ENCODE data around the gene KCNJ10.

KCNJ10 gene

GRCh38 chr1:160089883-160090282 is 19.9 kb upstream of the KCNJ10 start:
- TF ChIP-seq, protein P1, sequence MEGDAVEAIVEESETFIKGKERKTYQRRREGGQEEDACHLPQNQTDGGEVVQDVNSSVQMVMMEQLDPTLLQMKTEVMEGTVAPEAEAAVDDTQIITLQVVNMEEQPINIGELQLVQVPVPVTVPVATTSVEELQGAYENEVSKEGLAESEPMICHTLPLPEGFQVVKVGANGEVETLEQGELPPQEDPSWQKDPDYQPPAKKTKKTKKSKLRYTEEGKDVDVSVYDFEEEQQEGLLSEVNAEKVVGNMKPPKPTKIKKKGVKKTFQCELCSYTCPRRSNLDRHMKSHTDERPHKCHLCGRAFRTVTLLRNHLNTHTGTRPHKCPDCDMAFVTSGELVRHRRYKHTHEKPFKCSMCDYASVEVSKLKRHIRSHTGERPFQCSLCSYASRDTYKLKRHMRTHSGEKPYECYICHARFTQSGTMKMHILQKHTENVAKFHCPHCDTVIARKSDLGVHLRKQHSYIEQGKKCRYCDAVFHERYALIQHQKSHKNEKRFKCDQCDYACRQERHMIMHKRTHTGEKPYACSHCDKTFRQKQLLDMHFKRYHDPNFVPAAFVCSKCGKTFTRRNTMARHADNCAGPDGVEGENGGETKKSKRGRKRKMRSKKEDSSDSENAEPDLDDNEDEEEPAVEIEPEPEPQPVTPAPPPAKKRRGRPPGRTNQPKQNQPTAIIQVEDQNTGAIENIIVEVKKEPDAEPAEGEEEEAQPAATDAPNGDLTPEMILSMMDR (IDR thresholded peaks at IDR 0.05; ENCODE audit: low read depth, low read length, poor library complexity, severe bottlenecking), result no peak
- no peak for TF ChIP-seq EZH2phosphoT487 (IDR thresholded peaks at IDR 0.05; ENCODE audit: borderline replicate concordance, low read length)
- Histone ChIP-seq H3K4me1 (ENCODE audit: control insufficient read depth, low read length) (no peaks in the 10 kb centered on the region), H3K9me2 (replicated peaks; ENCODE audit: control insufficient read depth, low read length) (no peaks in the 10 kb centered on the region), H3F3A (ENCODE audit: control insufficient read depth, insufficient read depth) (0 out of 2 replicates have a peak, but pooled peaks cover 2% of the 10 kb centered on the region), H3K9me3 (ENCODE audit: control insufficient read depth, insufficient read depth, low read length) (no peaks in the 10 kb centered on the region), H4K20me1 (ENCODE audit: control insufficient read depth, insufficient read depth, low read depth, low read length) (no peaks in the 10 kb centered on the region), H3K27me3 (ENCODE audit: control insufficient read depth, low read length) (no peaks in the 10 kb centered on the region), H3K36me3 (ENCODE audit: control insufficient read depth, low read length) (peaks cover 30% of the 10 kb centered on the region; the same call in 1 of the 2 replicates), H3K27ac (ENCODE audit: low read depth, low read length) (no peak overlapping the region), H3K4me3 (ENCODE audit: low read length) (no peak overlapping the region), H3K4me2 (ENCODE audit: low read length) (no peak overlapping the region), H3K79me2 (ENCODE audit: control insufficient read depth, low read length) (no peaks in the 10 kb centered on the region)

DNA sequence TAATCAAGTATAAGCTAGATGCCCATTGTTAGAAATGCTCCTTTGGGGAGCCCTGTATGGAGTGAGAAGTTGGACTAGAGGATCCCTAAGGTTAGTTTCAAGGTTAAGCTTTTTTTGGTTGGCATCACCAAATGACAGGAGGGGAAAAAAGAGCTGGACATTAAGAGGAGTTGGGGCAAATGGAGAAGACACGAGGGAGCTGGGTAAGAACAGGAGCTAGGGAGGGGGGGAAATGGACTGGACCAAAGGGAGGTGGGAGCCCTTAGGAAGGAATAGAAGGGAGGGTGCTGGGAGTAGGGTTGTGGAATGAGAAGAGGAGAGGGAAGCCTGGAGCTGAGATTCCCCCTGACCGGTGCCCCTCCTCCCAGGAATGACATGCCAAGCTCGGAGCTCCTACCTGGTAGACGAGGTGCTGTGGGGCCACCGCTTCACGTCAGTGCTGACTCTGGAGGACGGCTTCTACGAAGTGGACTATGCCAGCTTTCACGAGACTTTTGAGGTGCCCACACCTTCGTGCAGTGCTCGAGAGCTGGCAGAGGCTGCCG is 17.2 kb upstream of the KCNJ10 start:
- H3K27me3 ChIP-seq (ENCODE audit: control insufficient read depth, low read length), result no peaks in the 10 kb centered on the region

GRCh38 chr1:160086456-160086892 is 16.5 kb upstream of the KCNJ10 start:
- Histone ChIP-seq H4K20me1 (ENCODE audit: control insufficient read depth, insufficient read depth, low read depth, low read length) (no peaks in the 10 kb centered on the region), H3K4me3 (ENCODE audit: low read length) (no peak overlapping the region), H3K79me2 (ENCODE audit: control insufficient read depth, low read length) (no peaks in the 10 kb centered on the region), H3K9me3 (ENCODE audit: control insufficient read depth, insufficient read depth, low read length) (no peaks in the 10 kb centered on the region), H3K27ac (ENCODE audit: low read depth, low read length) (no peak overlapping the region), H3K4me1 (ENCODE audit: control insufficient read depth, low read length) (no peaks in the 10 kb centered on the region), H3K36me3 (ENCODE audit: control insufficient read depth, low read length) (peaks cover 2% of the 10 kb centered on the region; the same call in 1 of the 2 replicates), H3K9me2 (replicated peaks; ENCODE audit: control insufficient read depth, low read length) (no peaks in the 10 kb centered on the region), H3F3A (ENCODE audit: control insufficient read depth, insufficient read depth) (0 out of 2 replicates have a peak, but pooled peaks cover 2% of the 10 kb centered on the region), H3K4me2 (ENCODE audit: low read length) (no peak overlapping the region), H3K27me3 (ENCODE audit: control insufficient read depth, low read length) (no peaks in the 10 kb centered on the region)
- TF ChIP-seq, protein P1 (IDR thresholded peaks at IDR 0.05; ENCODE audit: low read depth, low read length, poor library complexity, severe bottlenecking), result no peak
- TF ChIP-seq EZH2phosphoT487 (IDR thresholded peaks at IDR 0.05; ENCODE audit: borderline replicate concordance, low read length), result no peak

More for the DNA sequence above, 17.2 kb upstream of the KCNJ10 start:
- H3K9me3 ChIP-seq (ENCODE audit: control insufficient read depth, insufficient read depth, low read length), result no peaks in the 10 kb centered on the region
- 0 out of 2 replicates have a peak, but pooled peaks cover 2% of the 10 kb centered on the region for H3F3A ChIP-seq (ENCODE audit: control insufficient read depth, insufficient read depth)
- H3K4me2 ChIP-seq (ENCODE audit: low read length), result no peak overlapping the region
- no peaks in the 10 kb centered on the region for H3K79me2 ChIP-seq (ENCODE audit: control insufficient read depth, low read length)
- no peaks in the 10 kb centered on the region for H4K20me1 ChIP-seq (ENCODE audit: control insufficient read depth, insufficient read depth, low read depth, low read length)
- no peaks in the 10 kb centered on the region for H3K4me1 ChIP-seq (ENCODE audit: control insufficient read depth, low read length)
- peaks cover 7% of the 10 kb centered on the region; the same call in 1 of the 2 replicates for H3K36me3 ChIP-seq (ENCODE audit: control insufficient read depth, low read length)
- TF ChIP-seq, protein P1 (IDR thresholded peaks at IDR 0.05; ENCODE audit: low read depth, low read length, poor library complexity, severe bottlenecking), result no peak
- TF ChIP-seq EZH2phosphoT487 (IDR thresholded peaks at IDR 0.05; ENCODE audit: borderline replicate concordance, low read length), result no peak
- no peaks in the 10 kb centered on the region for H3K9me2 ChIP-seq (replicated peaks; ENCODE audit: control insufficient read depth, low read length)
- no peak overlapping the region for H3K27ac ChIP-seq (ENCODE audit: low read depth, low read length)
- no peak overlapping the region for H3K4me3 ChIP-seq (ENCODE audit: low read length)
